ENCODE results near the gene RPS19. TPM values are rescaled to one million over a fixed set of nuclear protein-coding genes. Genes with fewer than 3 reads are reported as not detected.

The RPS19 gene
- total RNA-seq, 4 donors from 2014 or later: 653 to 927 (median 891) TPM

GRCh38 chr19:41859213-41859617, 840 bp upstream of the RPS19 start:
- no peak for TF ChIP-seq CTCF (IDR thresholded peaks at IDR 0.05; ENCODE audit: low read depth)

GRCh38 chr19:41860419-41861115, 512 bp downstream of the RPS19 start:
- no peak for TF ChIP-seq CTCF (IDR thresholded peaks at IDR 0.05; ENCODE audit: low read depth)

- no peak for TF ChIP-seq CTCF (IDR thresholded peaks at IDR 0.05; ENCODE audit: low read depth)
Measured at GRCh38 chr19:41861116-41861768, 1.2 kb downstream of the RPS19 start.

- no peak for TF ChIP-seq CTCF (IDR thresholded peaks at IDR 0.05; ENCODE audit: low read depth)
Measured at GRCh38 chr19:41861846-41862245, 1.8 kb downstream of the RPS19 start.

GRCh38 chr19:41862445-41862986, 2.5 kb downstream of the RPS19 start:
- no peak for TF ChIP-seq CTCF (IDR thresholded peaks at IDR 0.05; ENCODE audit: low read depth)

GRCh38 chr19:41863209-41863931, 3.3 kb downstream of the RPS19 start:
- TF ChIP-seq CTCF (IDR thresholded peaks at IDR 0.05; ENCODE audit: low read depth): no peak

- TF ChIP-seq CTCF (IDR thresholded peaks at IDR 0.05; ENCODE audit: low read depth): no peak
Measured at GRCh38 chr19:41864374-41864773, 4.3 kb downstream of the RPS19 start.

All from subcutaneous adipose tissue (tissue), 4 donors.